Activated CD8-positive, alpha-beta T cell treated with anti-CD3 and anti-CD28 coated beads for 36 hours (primary cell): ENCODE measurements around the gene CNN2. TPM values are rescaled to one million over a fixed set of nuclear protein-coding genes. Genes with fewer than 3 reads are reported as not detected.

Source experiments
- ATAC-seq: fragments of 200-7000 bp; cut with Tn5 transposase; one replicate; pipeline ENCODE4 v1.10.0; 2021; ENCODE audit warnings: mild to moderate bottlenecking, moderate library complexity
- CTCF ChIA-PET: fragments of 350-600 bp; sonication (Branson Sonifier 250); formaldehyde crosslinking; loops from one replicate; lab custom pipeline; 2021; ENCODE audit warnings: antibody characterized with exemption; lab: Charles Lee
- POLR2A ChIA-PET: fragments of 350-600 bp; sonication (Branson Sonifier 250); formaldehyde crosslinking; loops from one replicate; lab custom pipeline; 2021; ENCODE audit warnings: antibody characterized with exemption; lab: Charles Lee
- DNase-seq: peaks from one replicate; pipeline ENCODE4 v3.0.0-alpha.2; 2020
- H3K27ac Mint-ChIP-seq: one replicate; pipeline ENCODE4 v1.8.0; 2021; ENCODE audit warnings: mild to moderate bottlenecking, mixed read lengths
- H3K27me3 Mint-ChIP-seq: one replicate; pipeline ENCODE4 v1.8.0; 2021; ENCODE audit warnings: mixed read lengths
- H3K36me3 Mint-ChIP-seq: one replicate; pipeline ENCODE4 v1.8.0; 2021; ENCODE audit warnings: low read depth, mixed read lengths
- H3K4me1 Mint-ChIP-seq: one replicate; pipeline ENCODE4 v1.8.0; 2021; ENCODE audit warnings: low read depth, mixed read lengths
- H3K4me3 Mint-ChIP-seq: one replicate; pipeline ENCODE4 v1.8.0; 2021; ENCODE audit warnings: mild to moderate bottlenecking, moderate library complexity, mixed read lengths
- H3K9me3 Mint-ChIP-seq: one replicate; pipeline ENCODE4 v1.8.0; 2021; ENCODE audit warnings: mixed read lengths
- CTCF ChIP-seq: fragments of 200-600 bp; IDR thresholded peaks from one replicate; pipeline ENCODE4 v1.8.0; 2022; ENCODE audit warnings: antibody characterized with exemption, mild to moderate bottlenecking
- intact Hi-C: fragments of 100-400 bp; cut with micrococcal nuclease; formaldehyde crosslinking; loops from one replicate; pipeline ENCODE4 v1.10.0; 2022
- total RNA-seq, 2 experiments: library from RNA; stranded (reverse); gene quantifications; one replicate each; pipeline ENCODE4 v1.2.3, GENCODE V29; 2021

Gene CNN2
- total RNA-seq, 2 experiments from 2014 or later = 97.4 to 98.3 TPM

- Mint-ChIP-seq H3K36me3 (peaks cover 11% of the 10 kb centered on the region), H3K4me1 (peaks cover 28% of the 10 kb centered on the region), H3K27ac (peak overlapping the region; percentile 84), H3K27me3 (no peaks in the 10 kb centered on the region), H3K4me3 (peak overlapping the region; percentile 89), H3K9me3 (no peaks in the 10 kb centered on the region)
- ChIA-PET POLR2A (interaction anchor here (0.6 to 8.0 kb wide), 14 partner anchors 6 to 240 kb away, joined by 3 to 68 read pairs (median 4); partner anchors contain the start of genes ABCA7, ARHGAP45, GPX4 and RNU6-2), CTCF (interaction anchor here (0.8 to 3.8 kb wide), 9 partner anchors 10 to 231 kb away, joined by 3 to 14 read pairs (median 5); partner anchors contain the start of genes ARHGAP45 and ATP5F1D)
- peak; percentile 67 for DNase-seq
- peak; percentile 8 for ATAC-seq
- intact Hi-C loops = loop anchor here (5.0 kb wide), 1 partner anchor 50 kb away; no protein-coding TSS in a partner anchor
- TF ChIP-seq CTCF = no peak
Measured at GRCh38 chr19:1026783-1027649, 608 bp downstream of the CNN2 start.

GRCh38 chr19:1027650-1028061 lies 1.2 kb downstream of the CNN2 start:
- no peaks in the 10 kb centered on the region for H3K9me3 Mint-ChIP-seq
- peaks cover 17% of the 10 kb centered on the region for H3K36me3 Mint-ChIP-seq
- CTCF ChIA-PET = interaction anchor here (1.4 to 3.8 kb wide), 6 partner anchors 9 to 217 kb away, joined by 3 to 14 read pairs (median 9); partner anchors contain the start of genes ARHGAP45 and ATP5F1D
- H3K27me3 Mint-ChIP-seq = no peaks in the 10 kb centered on the region
- ATAC-seq (peak; percentile 8), DNase-seq (peak; percentile 26)
- H3K4me1 Mint-ChIP-seq = peaks cover 33% of the 10 kb centered on the region
- intact Hi-C loops = loop anchor here (5.0 kb wide), 1 partner anchor 50 kb away; no protein-coding TSS in a partner anchor
- no peak for TF ChIP-seq CTCF
- peak overlapping the region; percentile 89 for H3K4me3 Mint-ChIP-seq
- POLR2A ChIA-PET = interaction anchor here (0.6 to 8.0 kb wide), 10 partner anchors 7 to 239 kb away, joined by 3 to 68 read pairs (median 6); partner anchors contain the start of genes ABCA7, ARHGAP45, RNU6-2 and TMEM259
- H3K27ac Mint-ChIP-seq = peak overlapping the region; percentile 78

- Mint-ChIP-seq H3K36me3 (peaks cover 21% of the 10 kb centered on the region), H3K9me3 (peaks cover under 1% of the 10 kb centered on the region), H3K27me3 (no peaks in the 10 kb centered on the region), H3K27ac (peak overlapping the region; percentile 78), H3K4me3 (peak overlapping the region; percentile 89), H3K4me1 (peaks cover 37% of the 10 kb centered on the region)
- no peak for TF ChIP-seq CTCF
- POLR2A ChIA-PET = interaction anchor here (0.6 to 8.0 kb wide), 9 partner anchors 8 to 118 kb away, joined by 3 to 68 read pairs (median 7); partner anchors contain the start of genes ABCA7, ARHGAP45, RNU6-2 and TMEM259
- intact Hi-C loops = loop anchor here (5.0 kb wide), 1 partner anchor 49 kb away; no protein-coding TSS in a partner anchor
- DNase-seq (peak; percentile 64), ATAC-seq (peak; percentile 40)
- CTCF ChIA-PET = interaction anchor here (0.9 to 3.8 kb wide), 6 partner anchors 36 to 216 kb away, joined by 3 to 14 read pairs (median 8); partner anchors contain the start of genes ARHGAP45 and ATP5F1D
Measured at GRCh38 chr19:1028062-1028926, 1.9 kb downstream of the CNN2 start.

- intact Hi-C loops = no loop called here
- Mint-ChIP-seq H3K4me3 (no peak overlapping the region), H3K27me3 (no peaks in the 10 kb centered on the region), H3K36me3 (peaks cover 37% of the 10 kb centered on the region), H3K9me3 (peaks cover 2% of the 10 kb centered on the region), H3K4me1 (peaks cover 37% of the 10 kb centered on the region), H3K27ac (no peak overlapping the region)
- POLR2A ChIA-PET = interaction anchor here (1.7 to 7.7 kb wide), 4 partner anchors 9 to 34 kb away, joined by 5 to 68 read pairs (median 6); partner anchors contain the start of genes ABCA7 and RNU6-2
- no peak for TF ChIP-seq CTCF
- CTCF ChIA-PET = interaction anchor here (0.9 to 2.3 kb wide), 3 partner anchors 9 to 15 kb away, joined by 3 to 10 read pairs (median 5); no protein-coding TSS in a partner anchor
- DNase-seq (no peak), ATAC-seq (no peak)
Measured at GRCh38 chr19:1032264-1032867, 6.0 kb downstream of the CNN2 start.
